Activated CD4-positive, alpha-beta T cell treated with anti-CD3 and anti-CD28 coated beads for 24 hours (primary cell): Measurements from ENCODE around the gene NBAS.

Source experiments
- DNase-seq, 2 donors: peaks; one replicate each; pipeline ENCODE4 v3.0.0-alpha.2; 2020; ENCODE audit warnings: low read depth in 2 of 2

Gene NBAS

DNA sequence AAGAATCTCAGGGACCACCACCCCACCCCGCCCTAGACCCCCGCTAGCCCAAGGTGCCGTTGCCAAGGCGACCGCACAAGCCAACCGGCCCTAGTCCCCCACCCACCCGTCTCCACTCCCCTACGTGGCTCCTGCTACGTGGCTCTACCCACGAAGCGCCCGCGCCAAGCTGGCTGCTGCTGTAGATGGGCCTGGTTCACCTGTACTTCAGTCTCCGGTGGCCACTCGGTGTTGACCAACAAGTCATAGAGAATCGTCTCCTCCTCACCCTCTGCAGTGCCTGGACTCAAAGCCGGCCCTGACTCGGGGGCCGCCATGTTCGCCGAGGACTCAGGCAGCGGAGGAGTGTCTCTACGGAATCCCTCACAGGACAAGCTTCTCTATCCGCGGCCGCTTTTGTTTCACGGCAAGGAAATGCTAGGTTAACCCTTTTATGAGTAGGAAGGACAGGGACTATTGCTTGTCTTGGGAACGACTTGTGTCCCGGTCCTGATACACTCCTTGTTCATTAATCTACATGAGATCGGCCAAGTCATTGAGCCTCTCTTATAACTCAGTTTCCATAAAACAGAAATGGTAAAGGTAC is at the start of gene NBAS:
NBAS (minus strand) TSS at position 347 of the 586 bp plus-strand sequence; CDS start at position 317, 30 bp downstream.
- DNase-seq, result peak; percentile 64 to 68

DNA sequence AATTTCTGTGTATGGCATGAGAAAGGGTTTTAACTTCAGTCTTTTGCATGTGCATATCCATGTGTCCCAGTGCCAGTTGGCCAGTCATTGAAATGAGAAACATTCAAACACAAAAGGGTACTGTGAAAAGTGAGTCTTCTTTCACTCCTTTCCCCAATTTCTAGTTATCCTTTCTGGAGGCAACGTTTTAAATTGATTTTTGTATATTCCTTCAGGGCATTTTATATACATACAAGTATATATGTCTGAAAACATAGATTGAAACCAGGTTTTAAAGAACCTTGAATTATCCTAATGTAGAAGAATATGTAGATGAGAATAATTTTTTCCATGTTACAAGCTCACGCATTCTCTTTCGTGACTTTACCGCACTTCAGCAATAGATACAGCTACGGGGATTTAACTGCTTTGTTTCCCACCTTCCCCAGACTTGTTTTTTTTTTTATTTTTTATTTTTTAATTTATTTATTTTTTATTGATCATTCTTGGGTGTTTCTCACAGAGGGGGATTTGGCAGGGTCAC is 49.4 kb upstream of the NBAS start:
- DNase-seq, result no peak

GRCh38 chr2:15609341-15610042 is 48.4 kb upstream of the NBAS start:
- DNase-seq, result no peak

GRCh38 chr2:15608392-15608761 is 47.2 kb upstream of the NBAS start:
- DNase-seq, result no peak

- DNase-seq, result no peak
Observed at GRCh38 chr2:15607709-15608391, 46.7 kb upstream of the NBAS start.

GRCh38 chr2:15606481-15607441 is 45.6 kb upstream of the NBAS start:
- DNase-seq, result no peak

- no peak for DNase-seq
Observed at GRCh38 chr2:15605721-15606120, 44.6 kb upstream of the NBAS start.

DNA sequence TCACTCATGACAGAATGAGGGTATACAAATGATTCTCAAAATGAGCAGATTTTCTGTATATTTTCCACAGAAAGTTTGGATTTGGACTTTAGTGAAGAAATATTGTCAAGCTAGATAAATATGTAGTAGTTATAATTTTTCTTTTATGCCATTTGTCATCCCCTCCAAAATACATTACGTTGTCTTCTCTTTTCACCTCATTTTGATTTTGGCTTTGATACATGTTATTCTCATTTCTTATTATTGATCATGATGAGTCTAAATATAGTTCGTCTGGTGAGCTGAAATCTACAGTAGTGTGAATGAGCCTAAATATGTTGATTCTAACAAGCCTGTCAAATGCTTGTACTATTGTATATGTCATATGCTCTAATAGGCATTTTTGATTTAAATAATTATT is 42.8 kb upstream of the NBAS start:
- no peak for DNase-seq

- DNase-seq, result no peak
Observed at GRCh38 chr2:15603044-15603765, 42.1 kb upstream of the NBAS start.

DNA sequence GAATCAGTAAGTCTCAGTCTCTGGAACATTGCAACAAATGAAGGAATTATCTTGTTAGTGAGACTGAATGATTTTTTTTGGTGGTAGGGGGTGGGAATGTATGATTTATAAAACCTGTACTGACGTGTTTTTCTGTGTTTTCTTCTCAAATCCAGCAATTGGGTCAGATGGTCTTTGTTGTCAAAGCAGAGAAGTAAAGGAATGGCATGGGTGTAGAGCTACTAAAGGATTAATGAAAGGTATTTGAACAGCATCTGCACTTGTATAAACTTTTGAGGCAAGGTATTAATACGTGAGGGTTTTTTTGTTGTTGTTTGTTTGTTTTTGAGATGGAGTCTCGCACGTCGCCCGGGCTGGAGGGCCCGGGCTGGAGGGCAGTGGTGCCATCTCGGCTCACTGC is 41.3 kb upstream of the NBAS start:
- no peak for DNase-seq

DNA sequence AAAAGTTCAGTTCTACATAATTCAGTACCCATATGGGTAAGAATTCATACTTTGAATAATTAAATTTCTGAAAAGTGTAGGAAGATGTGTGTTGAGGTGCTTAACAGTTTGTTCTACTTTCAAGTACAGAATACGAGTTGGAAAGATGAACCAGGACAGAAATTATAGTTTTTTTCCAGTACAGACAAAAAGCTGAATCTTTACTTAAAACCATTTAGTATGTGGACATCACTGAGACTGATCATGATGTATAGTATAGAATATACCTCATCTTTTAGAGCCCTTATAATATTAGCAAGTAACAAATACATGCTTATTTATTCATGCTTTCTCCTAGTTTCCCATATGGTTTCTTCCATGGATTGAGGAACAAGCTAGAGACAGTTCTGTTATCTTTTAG is 40.5 kb upstream of the NBAS start:
- DNase-seq, result no peak

DNA sequence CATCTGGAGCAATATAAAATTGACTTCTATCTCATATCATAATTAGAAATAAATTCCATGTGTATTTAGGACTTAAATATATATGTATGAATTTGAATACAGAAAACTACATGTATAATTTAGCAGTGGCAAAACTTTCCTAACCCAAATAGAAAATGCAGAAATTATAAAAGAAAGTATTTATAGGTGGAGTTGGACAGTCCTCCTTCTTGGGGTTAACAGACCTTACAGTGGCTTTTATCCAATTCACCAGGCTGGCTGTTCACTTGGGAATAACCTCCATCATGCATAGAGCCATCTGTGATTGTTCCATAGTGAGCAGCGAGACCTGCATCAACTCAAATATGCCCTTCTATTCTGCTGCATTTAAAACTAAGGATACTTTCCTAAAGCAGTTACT is 38.9 kb upstream of the NBAS start:
- no peak for DNase-seq

DNA sequence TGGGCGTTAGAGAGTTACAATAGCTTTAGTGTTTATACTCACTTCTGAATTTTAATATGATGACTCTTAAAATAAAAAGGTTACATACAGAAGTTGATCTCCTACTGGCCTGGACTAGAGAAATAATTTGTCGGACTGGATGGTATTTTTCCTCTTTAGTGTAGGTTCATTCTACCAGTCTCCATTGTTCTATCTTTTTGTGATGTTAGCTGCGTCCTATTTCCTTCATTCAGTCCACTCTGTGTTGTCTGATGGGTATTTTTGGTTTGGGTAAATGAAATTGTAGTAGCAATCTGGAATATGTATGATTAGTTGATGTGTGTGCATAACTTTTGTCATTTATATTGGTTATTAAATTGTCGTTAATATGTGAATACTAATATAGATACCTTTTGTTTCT is 35.8 kb upstream of the NBAS start:
- no peak for DNase-seq

GRCh38 chr2:15596350-15596749 is 35.2 kb upstream of the NBAS start:
- no peak for DNase-seq

GRCh38 chr2:15595936-15596335 is 34.8 kb upstream of the NBAS start:
- no peak for DNase-seq

GRCh38 chr2:15595342-15595905 is 34.3 kb upstream of the NBAS start:
- no peak for DNase-seq

- no peak for DNase-seq
Observed at GRCh38 chr2:15594291-15595256, 33.4 kb upstream of the NBAS start.

DNA sequence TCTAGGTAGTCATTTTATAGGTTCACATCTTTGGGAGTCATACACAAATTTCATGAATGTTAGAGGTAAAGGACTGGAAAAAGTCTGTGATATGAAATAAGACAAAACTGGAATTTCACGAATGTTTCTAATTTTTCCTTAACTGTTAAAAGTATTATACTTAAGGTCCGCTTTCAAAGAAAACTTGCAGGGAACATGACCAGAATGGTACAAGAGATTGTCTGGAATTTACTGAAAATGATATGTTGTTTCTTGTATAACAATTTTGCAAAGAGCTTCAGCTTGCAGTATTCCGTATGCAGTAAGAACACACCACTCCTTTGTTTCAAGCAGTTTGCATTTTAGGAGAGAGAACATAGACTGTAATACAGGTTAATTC is 32.2 kb upstream of the NBAS start:
- DNase-seq, result no peak

GRCh38 chr2:15591692-15592463 is 30.7 kb upstream of the NBAS start, which contains the start of gene DDX1:
DDX1 (plus strand) TSS chr2:15591868; CDS start chr2:15591934, 66 bp downstream.
- DNase-seq, result peak; percentile 77 to 82
